Left ventricle myocardium inferior (tissue), 1 donor: Measurements from ENCODE around the gene CLCNKA. TPM values are rescaled to one million over a fixed set of nuclear protein-coding genes. Genes with fewer than 3 reads are reported as not detected.

Experiments used
- DNase-seq: peaks from one replicate; pipeline ENCODE4 v3.0.0-alpha.2; 2020
- H3K27ac ChIP-seq: fragments of 200-600 bp; replicated peaks from 2 replicates; pipeline ENCODE4 v1.8.0; 2021
- H3K27me3 ChIP-seq: fragments of 200-600 bp; 2 replicates; pipeline ENCODE4 v1.8.0; 2021; ENCODE audit warnings: low read depth
- H3K36me3 ChIP-seq: fragments of 200-600 bp; 2 replicates; pipeline ENCODE4 v1.8.0; 2021
- H3K4me1 ChIP-seq: fragments of 200-600 bp; 2 replicates; pipeline ENCODE4 v1.8.0; 2021
- H3K4me3 ChIP-seq: fragments of 200-600 bp; 2 replicates; pipeline ENCODE4 v1.8.0; 2021; ENCODE audit warnings: mild to moderate bottlenecking, moderate library complexity
- H3K9me3 ChIP-seq: fragments of 200-600 bp; replicated peaks from 2 replicates; pipeline ENCODE4 v1.8.0; 2021
- intact Hi-C: fragments of 100-400 bp; cut with micrococcal nuclease; formaldehyde crosslinking; loops from one replicate; pipeline ENCODE4 v1.11.0; 2022
- total RNA-seq: library from RNA; stranded (reverse); fragmentation: NEBNext Ultra II Directional; extraction: Animal tissue kit (Norgen Biotek cat#: 25700); gene quantifications from one replicate; pipeline ENCODE4 v1.2.1, GENCODE V29; 2021
- TF ChIP-seq, protein P1 (sequence below): fragments of 200-600 bp; IDR thresholded peaks from 2 replicates; pipeline ENCODE4 v1.8.0; 2021; ENCODE audit warnings: antibody characterized with exemption, mild to moderate bottlenecking, borderline replicate concordance
- donor health status: DM: no; HTN: yes; CAD: no; lungs with severe emphysema.

CLCNKA gene
- total RNA-seq, 1 donor from 2014 or later: 0.16 TPM

DNA sequence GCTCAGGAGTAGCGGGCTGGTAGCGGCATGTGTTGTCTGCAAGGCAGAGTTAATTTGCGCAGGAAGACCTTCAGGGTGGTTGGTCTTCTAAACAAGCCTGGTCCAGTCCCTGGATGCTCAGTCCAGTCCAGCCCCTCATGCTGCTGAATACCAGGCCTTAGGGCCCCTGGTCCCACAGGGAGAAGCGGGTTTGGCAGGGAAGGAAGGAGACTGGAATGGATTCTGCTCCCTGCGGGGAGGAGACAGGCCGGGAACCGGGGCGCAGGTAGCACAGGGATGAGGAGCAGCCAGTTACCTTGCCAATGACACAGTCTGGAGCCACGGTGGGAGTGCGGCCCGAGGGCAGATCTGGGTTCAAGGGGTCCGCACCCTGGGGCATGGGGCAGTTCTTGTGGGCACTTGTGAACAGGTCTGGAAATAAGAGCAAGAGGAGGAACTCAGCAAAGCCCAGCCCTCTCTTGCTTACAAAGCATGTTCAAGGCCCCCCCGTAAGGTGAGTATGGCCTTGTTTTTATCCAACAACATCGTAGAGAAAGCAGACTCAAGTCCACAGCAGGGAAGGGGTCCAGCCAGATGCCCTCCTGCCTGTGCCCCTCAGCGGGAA lies 41.5 kb downstream of the CLCNKA start:
- Histone ChIP-seq H3K4me1 (peaks cover 27% of the 10 kb centered on the region), H3K9me3 (no peaks in the 10 kb centered on the region), H3K36me3 (no peaks in the 10 kb centered on the region), H3K27me3 (no peaks in the 10 kb centered on the region), H3K27ac (no peak overlapping the region), H3K4me3 (no peak overlapping the region)
- TF ChIP-seq, protein P1, sequence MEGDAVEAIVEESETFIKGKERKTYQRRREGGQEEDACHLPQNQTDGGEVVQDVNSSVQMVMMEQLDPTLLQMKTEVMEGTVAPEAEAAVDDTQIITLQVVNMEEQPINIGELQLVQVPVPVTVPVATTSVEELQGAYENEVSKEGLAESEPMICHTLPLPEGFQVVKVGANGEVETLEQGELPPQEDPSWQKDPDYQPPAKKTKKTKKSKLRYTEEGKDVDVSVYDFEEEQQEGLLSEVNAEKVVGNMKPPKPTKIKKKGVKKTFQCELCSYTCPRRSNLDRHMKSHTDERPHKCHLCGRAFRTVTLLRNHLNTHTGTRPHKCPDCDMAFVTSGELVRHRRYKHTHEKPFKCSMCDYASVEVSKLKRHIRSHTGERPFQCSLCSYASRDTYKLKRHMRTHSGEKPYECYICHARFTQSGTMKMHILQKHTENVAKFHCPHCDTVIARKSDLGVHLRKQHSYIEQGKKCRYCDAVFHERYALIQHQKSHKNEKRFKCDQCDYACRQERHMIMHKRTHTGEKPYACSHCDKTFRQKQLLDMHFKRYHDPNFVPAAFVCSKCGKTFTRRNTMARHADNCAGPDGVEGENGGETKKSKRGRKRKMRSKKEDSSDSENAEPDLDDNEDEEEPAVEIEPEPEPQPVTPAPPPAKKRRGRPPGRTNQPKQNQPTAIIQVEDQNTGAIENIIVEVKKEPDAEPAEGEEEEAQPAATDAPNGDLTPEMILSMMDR: no peak
- intact Hi-C loops: no loop called here
- DNase-seq: no peak

- Histone ChIP-seq H3K4me1 (peaks cover 33% of the 10 kb centered on the region), H3K4me3 (no peak overlapping the region), H3K36me3 (no peaks in the 10 kb centered on the region), H3K9me3 (no peaks in the 10 kb centered on the region), H3K27ac (no peak overlapping the region), H3K27me3 (no peaks in the 10 kb centered on the region)
- TF ChIP-seq, protein P1: no peak
- DNase-seq: no peak
- intact Hi-C loops: no loop called here
Observed at GRCh38 chr1:16063921-16064320, 42.1 kb downstream of the CLCNKA start.

- Histone ChIP-seq H3K27me3 (no peaks in the 10 kb centered on the region), H3K4me3 (no peak overlapping the region), H3K4me1 (peaks cover 35% of the 10 kb centered on the region), H3K27ac (no peak overlapping the region), H3K36me3 (no peaks in the 10 kb centered on the region), H3K9me3 (no peaks in the 10 kb centered on the region)
- TF ChIP-seq, protein P1: no peak
- no peak for DNase-seq
- intact Hi-C loops: no loop called here
Observed at GRCh38 chr1:16064536-16065268, 42.9 kb downstream of the CLCNKA start.

DNA sequence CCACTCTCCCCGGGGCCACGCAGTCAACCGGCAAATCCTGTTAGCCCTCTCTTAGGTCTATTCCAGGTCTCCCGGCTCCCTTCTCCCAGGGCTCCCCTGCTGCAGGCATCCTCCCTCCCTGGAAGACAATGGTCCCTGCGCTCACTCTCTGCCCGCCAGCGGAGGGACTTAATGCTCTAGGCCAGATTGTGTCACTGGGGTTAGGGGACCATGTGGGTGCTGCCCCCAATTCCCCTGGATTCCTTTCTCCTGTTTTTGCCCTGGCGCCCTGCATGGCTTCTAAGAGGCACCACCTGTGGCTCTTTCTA lies 43.4 kb downstream of the CLCNKA start:
- Histone ChIP-seq H3K27me3 (no peaks in the 10 kb centered on the region), H3K36me3 (no peaks in the 10 kb centered on the region), H3K9me3 (no peaks in the 10 kb centered on the region), H3K4me3 (no peak overlapping the region), H3K4me1 (peaks cover 35% of the 10 kb centered on the region), H3K27ac (no peak overlapping the region)
- DNase-seq: no peak
- TF ChIP-seq, protein P1: no peak
- intact Hi-C loops: no loop called here

- DNase-seq: no peak
- H3K4me1 ChIP-seq: peaks cover 35% of the 10 kb centered on the region
- intact Hi-C loops: no loop called here
- no peaks in the 10 kb centered on the region for H3K27me3 ChIP-seq
- H3K36me3 ChIP-seq: no peaks in the 10 kb centered on the region
- no peaks in the 10 kb centered on the region for H3K9me3 ChIP-seq
- no peak overlapping the region for H3K4me3 ChIP-seq
- TF ChIP-seq, protein P1: no peak
- H3K27ac ChIP-seq: no peak overlapping the region
Observed at GRCh38 chr1:16066245-16066644, 44.4 kb downstream of the CLCNKA start.
